ENCODE measurements around the gene HMGA1. TPM values are rescaled to one million over a fixed set of nuclear protein-coding genes. Genes with fewer than 3 reads are reported as not detected.

Gene HMGA1
- total and polyA plus RNA-seq, 7 donors = 83.5 to 389 (median 134) TPM

- Histone ChIP-seq H3K4me1 (peaks cover 2% of the 10 kb centered on the region), H3K27ac (peak overlapping the region; percentile 76), H3K4me3 (peak overlapping the region; percentile 91), H3K36me3 (ENCODE audit: insufficient read depth in 1 of 2, low read depth in 1 of 2) (peaks cover 0 to 27% of the 10 kb centered on the region in 2 donors), H3K27me3 (ENCODE audit: insufficient read depth in 3 of 3, low read length in 2 of 3) (no peaks in the 10 kb centered on the region), H3K9me3 (no peaks in the 10 kb centered on the region)
- TF ChIP-seq, protein P1, sequence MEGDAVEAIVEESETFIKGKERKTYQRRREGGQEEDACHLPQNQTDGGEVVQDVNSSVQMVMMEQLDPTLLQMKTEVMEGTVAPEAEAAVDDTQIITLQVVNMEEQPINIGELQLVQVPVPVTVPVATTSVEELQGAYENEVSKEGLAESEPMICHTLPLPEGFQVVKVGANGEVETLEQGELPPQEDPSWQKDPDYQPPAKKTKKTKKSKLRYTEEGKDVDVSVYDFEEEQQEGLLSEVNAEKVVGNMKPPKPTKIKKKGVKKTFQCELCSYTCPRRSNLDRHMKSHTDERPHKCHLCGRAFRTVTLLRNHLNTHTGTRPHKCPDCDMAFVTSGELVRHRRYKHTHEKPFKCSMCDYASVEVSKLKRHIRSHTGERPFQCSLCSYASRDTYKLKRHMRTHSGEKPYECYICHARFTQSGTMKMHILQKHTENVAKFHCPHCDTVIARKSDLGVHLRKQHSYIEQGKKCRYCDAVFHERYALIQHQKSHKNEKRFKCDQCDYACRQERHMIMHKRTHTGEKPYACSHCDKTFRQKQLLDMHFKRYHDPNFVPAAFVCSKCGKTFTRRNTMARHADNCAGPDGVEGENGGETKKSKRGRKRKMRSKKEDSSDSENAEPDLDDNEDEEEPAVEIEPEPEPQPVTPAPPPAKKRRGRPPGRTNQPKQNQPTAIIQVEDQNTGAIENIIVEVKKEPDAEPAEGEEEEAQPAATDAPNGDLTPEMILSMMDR (IDR thresholded peaks at IDR 0.05) = peak; percentile 21
- intact Hi-C loops (cut with DNase I) = loop anchor here (5.0 kb wide), 1 partner anchor 41 kb away; no protein-coding TSS in a partner anchor
- peak; percentile 7 to 46 (median 26) for ATAC-seq
- peak; percentile 55 to 67 for DNase-seq
- 6 to 11% (median 9%) methylated on average over 35 to 64 of the region's 64 CpGs for WGBS, 3 donors
Measured at GRCh38 chr6:34237722-34238584, 1.3 kb downstream of the HMGA1 start.

DNA sequence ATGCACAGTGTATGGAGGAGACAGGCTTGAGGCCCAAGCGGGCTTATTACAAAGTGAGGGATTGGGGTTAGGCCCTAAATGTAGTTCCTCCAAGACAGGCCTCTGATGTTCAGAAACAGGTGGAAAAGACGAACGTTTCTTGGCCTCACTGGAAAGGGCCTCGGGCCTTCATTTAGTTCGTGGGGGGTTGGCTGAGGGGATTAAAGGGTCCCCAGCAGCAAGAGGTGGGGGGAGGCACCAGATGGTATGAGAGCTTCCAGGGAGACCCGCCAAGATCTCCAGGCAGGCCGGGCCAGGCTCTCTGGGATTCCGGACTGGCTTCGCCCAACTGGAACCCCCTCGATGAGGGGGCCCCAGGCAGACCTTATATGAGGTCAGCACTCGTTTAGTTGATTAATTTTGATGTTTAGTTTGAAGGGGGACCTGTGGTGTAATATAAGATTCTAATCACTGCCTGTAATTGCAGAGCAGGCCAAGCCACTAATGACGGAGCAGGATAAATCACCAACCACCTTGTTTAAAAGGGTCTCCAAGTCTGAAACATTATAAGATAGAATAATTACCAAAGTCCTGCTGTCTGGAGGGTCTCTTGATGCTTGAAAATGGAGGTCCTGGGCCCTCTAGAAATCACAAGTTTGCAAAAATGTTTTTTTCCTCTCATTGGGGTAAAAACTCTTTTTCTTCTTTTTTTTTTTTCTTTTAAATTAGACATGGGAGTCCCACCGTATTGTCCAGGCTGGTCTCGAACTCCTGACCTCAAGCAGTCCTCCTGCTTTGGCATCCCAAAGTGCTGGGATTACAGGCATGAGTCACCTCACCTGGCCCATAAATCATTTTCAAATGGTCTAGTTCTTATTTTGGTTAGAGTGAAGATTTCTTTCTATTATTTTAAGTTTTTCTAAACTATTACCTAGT is 2.2 kb downstream of the HMGA1 start:
- ATAC-seq (no peak), DNase-seq (peak in 1 of 2 donors; percentile 30)
- WGBS, 3 donors = 58 to 79% (median 62%) methylated on average over 14 of the region's 14 CpGs
- peak overlapping the region; percentile 76 for H3K27ac ChIP-seq
- H3K4me3 ChIP-seq = peak overlapping the region; percentile 91
- peaks cover 0 to 36% of the 10 kb centered on the region in 2 donors for H3K36me3 ChIP-seq (ENCODE audit: insufficient read depth in 1 of 2, low read depth in 1 of 2)
- TF ChIP-seq, protein P1 (IDR thresholded peaks at IDR 0.05) = no peak
- intact Hi-C loops (cut with DNase I) = loop anchor here (5.0 kb wide), 1 partner anchor 42 kb away; no protein-coding TSS in a partner anchor
- H3K4me1 ChIP-seq = peaks cover 11% of the 10 kb centered on the region
- no peaks in the 10 kb centered on the region for H3K27me3 ChIP-seq (ENCODE audit: insufficient read depth in 3 of 3, low read length in 2 of 3)
- H3K9me3 ChIP-seq = no peaks in the 10 kb centered on the region

- Histone ChIP-seq H3K27me3 (ENCODE audit: insufficient read depth in 3 of 3, low read length in 2 of 3) (no peaks in the 10 kb centered on the region), H3K9me3 (no peaks in the 10 kb centered on the region), H3K4me3 (no peak overlapping the region), H3K4me1 (peaks cover 17% of the 10 kb centered on the region), H3K36me3 (ENCODE audit: insufficient read depth in 1 of 2, low read depth in 1 of 2) (peaks cover 0 to 36% of the 10 kb centered on the region in 2 donors), H3K27ac (peak overlapping the region; percentile 76)
- TF ChIP-seq, protein P1 (IDR thresholded peaks at IDR 0.05) = no peak
- 87 to 97% (median 92%) methylated on average over 3 of the region's 3 CpGs for WGBS, 3 donors
- intact Hi-C loops (cut with DNase I) = loop anchor here (5.0 kb wide), 1 partner anchor 42 kb away; no protein-coding TSS in a partner anchor
- DNase-seq (peak in 1 of 2 donors; percentile 15), ATAC-seq (no peak)
Measured at GRCh38 chr6:34239500-34239825, 2.8 kb downstream of the HMGA1 start.

DNA sequence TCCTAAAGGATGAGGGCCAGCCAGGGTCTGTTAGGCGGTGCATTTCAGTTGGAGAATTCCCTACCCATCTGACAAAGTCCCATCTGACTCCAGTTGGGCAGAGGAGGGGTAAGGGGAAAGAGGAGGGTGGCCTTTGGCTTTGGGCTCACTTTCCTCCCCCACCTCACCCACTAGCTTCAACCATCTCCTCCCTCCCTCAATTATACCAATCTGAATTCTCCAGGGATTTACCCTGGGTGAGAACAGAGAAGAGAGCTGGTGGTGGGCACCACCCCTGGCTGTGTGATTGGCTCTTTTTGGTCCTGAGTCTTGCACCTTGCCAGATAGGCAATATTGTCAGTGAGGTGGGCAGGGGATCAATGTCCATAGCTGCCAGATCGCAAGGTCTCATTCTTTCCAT is 3.2 kb downstream of the HMGA1 start:
- Histone ChIP-seq H3K27ac (no peak overlapping the region), H3K4me3 (no peak overlapping the region), H3K4me1 (peaks cover 21% of the 10 kb centered on the region), H3K9me3 (no peaks in the 10 kb centered on the region), H3K27me3 (ENCODE audit: insufficient read depth in 3 of 3, low read length in 2 of 3) (no peaks in the 10 kb centered on the region), H3K36me3 (ENCODE audit: insufficient read depth in 1 of 2, low read depth in 1 of 2) (peaks cover 0 to 36% of the 10 kb centered on the region in 2 donors)
- ATAC-seq (no peak), DNase-seq (no peak)
- intact Hi-C loops (cut with DNase I) = loop anchor here (5.0 kb wide), 1 partner anchor 43 kb away; no protein-coding TSS in a partner anchor
- WGBS, 3 donors = 89 to 97% (median 94%) methylated on average over 2 of the region's 2 CpGs
- TF ChIP-seq, protein P1 (IDR thresholded peaks at IDR 0.05) = no peak
